HUES48 (cell line): ENCODE data around the gene LRP1.

Source experiments
- H3K27ac ChIP-seq: one replicate; pipeline ENCODE4 v1.7.0; 2013; ENCODE audit warnings: low read depth, low read length, inconsistent platforms
- H3K27me3 ChIP-seq: 2 replicates; pipeline ENCODE4 v1.6.1; 2013; ENCODE audit warnings: mild to moderate bottlenecking, low read length; ENCODE audit not compliant: control insufficient read depth, insufficient read depth
- H3K36me3 ChIP-seq: 2 replicates; pipeline ENCODE4 v1.6.1; 2013; ENCODE audit warnings: low read length; ENCODE audit not compliant: control insufficient read depth, insufficient read depth
- H3K4me1 ChIP-seq: 2 replicates; pipeline ENCODE4 v1.6.1; 2013; ENCODE audit warnings: mild to moderate bottlenecking, low read length; ENCODE audit not compliant: control insufficient read depth, insufficient read depth
- H3K4me3 ChIP-seq: 2 replicates; pipeline ENCODE4 v1.5.1; 2013; ENCODE audit warnings: mild to moderate bottlenecking, low read depth, low read length
- H3K9ac ChIP-seq: 2 replicates; pipeline ENCODE4 v1.6.1; 2013; ENCODE audit warnings: mild to moderate bottlenecking, low read depth, low read length, moderate library complexity
- H3K9me3 ChIP-seq: 2 replicates; pipeline ENCODE4 v1.6.1; 2013; ENCODE audit warnings: low read length; ENCODE audit not compliant: control insufficient read depth, insufficient read depth

The LRP1 gene

GRCh38 chr12:57130941-57131340, 2.7 kb downstream of the LRP1 start:
- Histone ChIP-seq H3K4me3 (no peak overlapping the region), H3K27me3 (no peaks in the 10 kb centered on the region)

GRCh38 chr12:57131896-57132744, 3.8 kb downstream of the LRP1 start:
- H3K4me1 ChIP-seq, result peaks cover 55% of the 10 kb centered on the region
- no peaks in the 10 kb centered on the region for H3K9me3 ChIP-seq

More at GRCh38 chr12:57130941-57131340, 2.7 kb downstream of the LRP1 start:
- Histone ChIP-seq H3K9me3 (no peaks in the 10 kb centered on the region), H3K36me3 (no peaks in the 10 kb centered on the region), H3K4me1 (peaks cover 62% of the 10 kb centered on the region), H3K27ac (no peak overlapping the region), H3K9ac (no peak overlapping the region)

GRCh38 chr12:57133013-57133569, 4.8 kb downstream of the LRP1 start:
- Histone ChIP-seq H3K9ac (no peak overlapping the region), H3K4me3 (peak overlapping the region; percentile 18; the same call in 1 of the 2 replicates), H3K36me3 (peaks cover under 1% of the 10 kb centered on the region), H3K27me3 (no peaks in the 10 kb centered on the region), H3K4me1 (peaks cover 55% of the 10 kb centered on the region), H3K27ac (peak overlapping the region; percentile 47), H3K9me3 (no peaks in the 10 kb centered on the region)

More at GRCh38 chr12:57131896-57132744, 3.8 kb downstream of the LRP1 start:
- H3K9ac ChIP-seq, result no peak overlapping the region
- peak overlapping the region; percentile 16 for H3K27ac ChIP-seq
- no peak overlapping the region for H3K4me3 ChIP-seq
- H3K27me3 ChIP-seq, result no peaks in the 10 kb centered on the region
- H3K36me3 ChIP-seq, result no peaks in the 10 kb centered on the region

GRCh38 chr12:57133916-57134315, 5.6 kb downstream of the LRP1 start:
- H3K27me3 ChIP-seq, result no peaks in the 10 kb centered on the region
- no peak overlapping the region for H3K9ac ChIP-seq
- H3K9me3 ChIP-seq, result no peaks in the 10 kb centered on the region
- H3K4me3 ChIP-seq, result no peak overlapping the region
- H3K27ac ChIP-seq, result peak overlapping the region; percentile 60
- H3K36me3 ChIP-seq, result peaks cover 9% of the 10 kb centered on the region
- H3K4me1 ChIP-seq, result peaks cover 55% of the 10 kb centered on the region

- Histone ChIP-seq H3K27me3 (no peaks in the 10 kb centered on the region), H3K9ac (no peak overlapping the region), H3K27ac (peak overlapping the region; percentile 90), H3K4me1 (peaks cover 53% of the 10 kb centered on the region), H3K36me3 (peaks cover 19% of the 10 kb centered on the region), H3K4me3 (no peak overlapping the region), H3K9me3 (no peaks in the 10 kb centered on the region)
Measured at GRCh38 chr12:57134949-57135348, 6.7 kb downstream of the LRP1 start.

GRCh38 chr12:57135527-57136326, 7.4 kb downstream of the LRP1 start:
- Histone ChIP-seq H3K27me3 (no peaks in the 10 kb centered on the region), H3K27ac (peak overlapping the region; percentile 90), H3K4me1 (peaks cover 46% of the 10 kb centered on the region), H3K4me3 (peak overlapping the region; percentile 10; the same call in 1 of the 2 replicates), H3K36me3 (peaks cover 27% of the 10 kb centered on the region), H3K9ac (no peak overlapping the region), H3K9me3 (no peaks in the 10 kb centered on the region)

GRCh38 chr12:57138526-57139272, 10.4 kb downstream of the LRP1 start:
- Histone ChIP-seq H3K4me1 (peaks cover 18% of the 10 kb centered on the region), H3K4me3 (no peak overlapping the region), H3K27me3 (no peaks in the 10 kb centered on the region)

GRCh38 chr12:57139796-57140649, 11.7 kb downstream of the LRP1 start:
- Histone ChIP-seq H3K4me1 (peaks cover 9% of the 10 kb centered on the region), H3K9me3 (no peaks in the 10 kb centered on the region), H3K27ac (no peak overlapping the region), H3K4me3 (no peak overlapping the region), H3K36me3 (peaks cover 70% of the 10 kb centered on the region), H3K9ac (no peak overlapping the region), H3K27me3 (no peaks in the 10 kb centered on the region)

More at GRCh38 chr12:57138526-57139272, 10.4 kb downstream of the LRP1 start:
- H3K9me3 ChIP-seq, result no peaks in the 10 kb centered on the region
- no peak overlapping the region for H3K9ac ChIP-seq
- peaks cover 56% of the 10 kb centered on the region for H3K36me3 ChIP-seq
- no peak overlapping the region for H3K27ac ChIP-seq

- no peaks in the 10 kb centered on the region for H3K9me3 ChIP-seq
- H3K36me3 ChIP-seq, result peaks cover 82% of the 10 kb centered on the region
- no peak overlapping the region for H3K9ac ChIP-seq
- H3K4me3 ChIP-seq, result no peak overlapping the region
- no peaks in the 10 kb centered on the region for H3K27me3 ChIP-seq
- no peak overlapping the region for H3K27ac ChIP-seq
- no peaks in the 10 kb centered on the region for H3K4me1 ChIP-seq
Measured at GRCh38 chr12:57141249-57141648, 13.0 kb downstream of the LRP1 start.

- H3K9me3 ChIP-seq, result no peaks in the 10 kb centered on the region
- H3K9ac ChIP-seq, result no peak overlapping the region
- H3K4me3 ChIP-seq, result no peak overlapping the region
- peaks cover 90% of the 10 kb centered on the region for H3K36me3 ChIP-seq
- no peaks in the 10 kb centered on the region for H3K27me3 ChIP-seq
- no peak overlapping the region for H3K27ac ChIP-seq
- H3K4me1 ChIP-seq, result no peaks in the 10 kb centered on the region
Measured at GRCh38 chr12:57142121-57142520, 13.8 kb downstream of the LRP1 start.
